ENCODE results near the gene IFT43.

Gene IFT43

DNA sequence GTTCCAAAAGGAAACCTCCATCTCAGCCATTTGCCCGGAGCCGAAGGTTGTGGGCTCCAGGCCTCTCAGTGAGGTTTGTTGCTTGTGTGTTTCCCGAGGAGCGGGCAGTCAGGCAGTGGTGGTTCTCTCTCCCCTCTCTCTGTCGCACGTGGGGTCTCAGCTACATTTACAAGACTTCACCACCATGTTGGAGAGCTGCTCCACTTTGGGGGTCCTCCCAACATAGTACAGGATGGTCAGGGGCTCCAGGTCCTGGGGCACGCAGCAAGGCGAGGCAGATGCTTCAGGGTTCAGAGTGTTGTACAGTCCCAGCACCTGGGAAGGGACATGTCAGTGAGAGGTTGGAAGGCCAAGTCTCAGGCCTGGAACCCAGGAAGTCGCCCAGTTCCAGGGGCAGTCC, 26.5 kb upstream of the IFT43 start:
- TF ChIP-seq, protein P1, sequence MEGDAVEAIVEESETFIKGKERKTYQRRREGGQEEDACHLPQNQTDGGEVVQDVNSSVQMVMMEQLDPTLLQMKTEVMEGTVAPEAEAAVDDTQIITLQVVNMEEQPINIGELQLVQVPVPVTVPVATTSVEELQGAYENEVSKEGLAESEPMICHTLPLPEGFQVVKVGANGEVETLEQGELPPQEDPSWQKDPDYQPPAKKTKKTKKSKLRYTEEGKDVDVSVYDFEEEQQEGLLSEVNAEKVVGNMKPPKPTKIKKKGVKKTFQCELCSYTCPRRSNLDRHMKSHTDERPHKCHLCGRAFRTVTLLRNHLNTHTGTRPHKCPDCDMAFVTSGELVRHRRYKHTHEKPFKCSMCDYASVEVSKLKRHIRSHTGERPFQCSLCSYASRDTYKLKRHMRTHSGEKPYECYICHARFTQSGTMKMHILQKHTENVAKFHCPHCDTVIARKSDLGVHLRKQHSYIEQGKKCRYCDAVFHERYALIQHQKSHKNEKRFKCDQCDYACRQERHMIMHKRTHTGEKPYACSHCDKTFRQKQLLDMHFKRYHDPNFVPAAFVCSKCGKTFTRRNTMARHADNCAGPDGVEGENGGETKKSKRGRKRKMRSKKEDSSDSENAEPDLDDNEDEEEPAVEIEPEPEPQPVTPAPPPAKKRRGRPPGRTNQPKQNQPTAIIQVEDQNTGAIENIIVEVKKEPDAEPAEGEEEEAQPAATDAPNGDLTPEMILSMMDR (conservative IDR thresholded peaks at IDR 0.05; ENCODE audit: control insufficient read depth, insufficient read depth, low read depth, low read length), result no peak
- H3K4me3 ChIP-seq (ENCODE audit: control insufficient read depth, low read depth, low read length), result no peak overlapping the region
- DNase-seq (ENCODE audit: low read depth), result no peak

DNA sequence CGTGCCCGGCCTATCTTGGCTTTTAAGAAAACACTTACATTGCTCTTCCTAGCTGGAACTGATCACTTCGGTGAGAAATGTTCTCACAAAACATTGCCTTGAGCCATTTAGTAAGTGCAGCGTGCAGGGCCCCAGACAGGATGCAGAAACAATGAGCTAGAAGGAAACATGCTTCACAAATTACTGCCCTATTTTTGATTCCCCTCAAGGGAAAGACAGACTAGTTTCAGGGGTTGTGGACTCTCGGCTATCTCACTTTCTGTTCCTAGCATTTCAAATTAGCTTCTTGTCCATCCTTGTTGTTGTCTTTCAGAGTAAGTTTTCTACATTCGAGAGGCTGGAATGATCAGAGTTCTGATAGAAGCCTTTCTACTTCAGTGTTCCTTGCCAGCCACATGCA, 25.3 kb upstream of the IFT43 start:
- TF ChIP-seq, protein P1 (conservative IDR thresholded peaks at IDR 0.05; ENCODE audit: control insufficient read depth, insufficient read depth, low read depth, low read length), result no peak
- no peak overlapping the region for H3K4me3 ChIP-seq (ENCODE audit: control insufficient read depth, low read depth, low read length)
- no peak for DNase-seq (ENCODE audit: low read depth)

DNA sequence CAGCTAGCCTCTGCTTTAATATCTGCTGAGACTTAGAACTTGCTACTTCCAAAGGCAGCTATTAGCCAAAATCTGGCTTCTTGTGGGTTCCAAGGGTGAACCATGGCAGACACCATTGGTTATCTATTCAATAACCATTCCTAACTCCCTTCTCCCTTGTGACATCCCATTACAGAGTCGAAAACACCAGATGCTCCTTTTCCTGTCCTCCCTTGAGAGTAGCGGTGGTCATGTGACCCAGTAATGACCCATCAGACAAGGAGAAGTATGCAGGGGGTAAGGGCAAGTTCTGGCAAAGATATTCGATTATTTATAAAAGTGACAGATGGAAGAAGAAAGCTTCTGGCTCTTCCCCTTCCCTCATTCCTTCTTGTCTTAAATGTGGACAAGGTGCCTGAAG, 23.9 kb upstream of the IFT43 start:
- no peak overlapping the region for H3K4me3 ChIP-seq (ENCODE audit: control insufficient read depth, low read depth, low read length)
- TF ChIP-seq, protein P1 (conservative IDR thresholded peaks at IDR 0.05; ENCODE audit: control insufficient read depth, insufficient read depth, low read depth, low read length), result no peak
- no peak for DNase-seq (ENCODE audit: low read depth)

DNA sequence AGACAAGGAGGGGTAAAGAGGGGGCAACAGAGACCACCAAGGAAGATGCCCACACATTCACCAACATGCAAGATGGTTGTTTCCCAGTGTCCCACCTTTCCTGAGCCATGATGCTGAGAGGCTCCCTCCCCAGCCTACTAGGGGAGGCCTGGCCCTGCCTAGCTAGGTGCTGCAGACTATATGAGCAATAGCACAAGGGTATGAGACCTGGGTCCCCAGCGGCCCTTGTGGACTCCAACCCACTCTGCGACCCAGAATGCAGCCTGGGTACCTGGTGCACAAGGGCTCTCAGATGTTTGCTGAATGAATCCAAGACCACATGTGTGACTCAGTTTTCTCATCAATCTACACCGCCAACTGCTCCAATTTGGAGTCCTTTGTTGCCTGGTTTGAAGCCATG, 17.7 kb upstream of the IFT43 start:
- DNase-seq (ENCODE audit: low read depth), result peak; percentile 41
- H3K4me3 ChIP-seq (ENCODE audit: control insufficient read depth, low read depth, low read length), result no peak overlapping the region
- TF ChIP-seq, protein P1 (conservative IDR thresholded peaks at IDR 0.05; ENCODE audit: control insufficient read depth, insufficient read depth, low read depth, low read length), result no peak

DNA sequence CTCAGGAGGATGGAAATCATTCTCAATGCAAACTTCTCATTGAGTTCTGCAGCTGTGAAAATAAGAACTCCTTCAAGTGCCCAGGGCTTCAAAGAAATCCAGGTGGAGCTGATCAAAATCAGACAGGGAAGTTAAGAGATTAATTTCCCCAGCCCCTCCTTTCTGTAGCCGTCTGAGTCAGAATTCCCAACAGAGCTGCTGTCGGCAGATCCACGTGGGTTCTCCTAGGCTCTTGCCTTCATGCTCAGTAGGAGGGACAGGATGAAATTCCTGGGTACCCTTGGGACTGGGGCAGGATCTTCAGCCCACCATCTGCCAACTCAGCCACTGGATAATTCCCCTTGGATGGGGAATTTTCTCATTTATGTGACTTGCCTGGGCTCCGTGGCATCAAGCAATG, 17.1 kb upstream of the IFT43 start:
- peak; percentile 86 for DNase-seq (ENCODE audit: low read depth)
- TF ChIP-seq, protein P1 (conservative IDR thresholded peaks at IDR 0.05; ENCODE audit: control insufficient read depth, insufficient read depth, low read depth, low read length), result no peak
- no peak overlapping the region for H3K4me3 ChIP-seq (ENCODE audit: control insufficient read depth, low read depth, low read length)

DNA sequence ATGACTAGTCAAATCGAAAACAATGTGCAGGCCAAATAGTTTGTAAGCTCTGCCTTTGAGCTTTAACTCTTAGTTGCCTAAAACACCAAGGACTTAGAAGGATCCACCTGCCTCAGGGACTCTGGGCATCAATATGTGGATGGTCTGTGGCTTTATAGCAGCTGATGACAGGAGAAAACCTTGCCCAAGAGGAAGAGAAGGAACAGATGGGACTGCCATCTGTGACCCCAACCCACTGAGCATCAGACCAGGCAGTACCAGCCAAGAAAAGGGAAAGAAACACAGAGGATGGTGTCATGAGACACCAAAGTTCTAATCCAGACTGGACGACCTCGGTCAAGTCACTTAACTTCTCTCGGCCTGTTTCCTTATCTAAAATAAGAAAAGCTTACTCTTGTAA, 16.4 kb upstream of the IFT43 start:
- H3K4me3 ChIP-seq (ENCODE audit: control insufficient read depth, low read depth, low read length), result no peak overlapping the region
- TF ChIP-seq, protein P1 (conservative IDR thresholded peaks at IDR 0.05; ENCODE audit: control insufficient read depth, insufficient read depth, low read depth, low read length), result no peak
- DNase-seq (ENCODE audit: low read depth), result peak; percentile 45

DNA sequence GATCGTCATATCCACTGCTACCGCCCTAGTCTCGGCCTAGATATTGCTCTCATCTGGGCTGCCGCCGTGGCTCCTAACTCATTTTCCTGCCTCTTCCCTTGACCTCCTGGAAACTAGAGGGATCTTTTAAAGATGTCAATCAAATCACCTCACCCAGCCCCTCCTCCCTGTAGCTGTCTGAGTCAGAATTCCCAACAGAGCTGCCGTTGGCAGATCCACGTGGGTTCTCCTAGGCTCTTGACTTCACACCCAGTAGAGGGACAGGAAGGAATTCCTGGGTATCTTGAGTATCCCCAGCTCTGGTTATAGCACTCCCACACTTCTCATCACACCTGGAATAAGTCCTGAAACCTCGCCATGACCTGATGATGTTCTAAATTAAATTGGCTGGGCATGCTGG, 15.7 kb upstream of the IFT43 start:
- DNase-seq (ENCODE audit: low read depth), result peak; percentile 51
- TF ChIP-seq, protein P1 (conservative IDR thresholded peaks at IDR 0.05; ENCODE audit: control insufficient read depth, insufficient read depth, low read depth, low read length), result no peak
- no peak overlapping the region for H3K4me3 ChIP-seq (ENCODE audit: control insufficient read depth, low read depth, low read length)
